Hematopoietic multipotent progenitor cell treated with erythropoietin and hydrocortisone succinate and interleukin-3 and kit ligand, for 15 days (in vitro differentiated cells): Measurements from ENCODE around the gene SLC16A1.
A peak's percentile ranks its signal among the peaks of the same experiment; 100 is the strongest.
"Not testable (repeated sequence)": the region's sequence is repeated elsewhere in the genome, so short reads cannot be mapped to it uniquely, and the experiment has no call there.

Experiments used
- DNase-seq: peaks from one replicate; pipeline ENCODE4 v3.0.0-alpha.2; 2015; ENCODE audit warnings: low spot score

SLC16A1 gene, protein sequence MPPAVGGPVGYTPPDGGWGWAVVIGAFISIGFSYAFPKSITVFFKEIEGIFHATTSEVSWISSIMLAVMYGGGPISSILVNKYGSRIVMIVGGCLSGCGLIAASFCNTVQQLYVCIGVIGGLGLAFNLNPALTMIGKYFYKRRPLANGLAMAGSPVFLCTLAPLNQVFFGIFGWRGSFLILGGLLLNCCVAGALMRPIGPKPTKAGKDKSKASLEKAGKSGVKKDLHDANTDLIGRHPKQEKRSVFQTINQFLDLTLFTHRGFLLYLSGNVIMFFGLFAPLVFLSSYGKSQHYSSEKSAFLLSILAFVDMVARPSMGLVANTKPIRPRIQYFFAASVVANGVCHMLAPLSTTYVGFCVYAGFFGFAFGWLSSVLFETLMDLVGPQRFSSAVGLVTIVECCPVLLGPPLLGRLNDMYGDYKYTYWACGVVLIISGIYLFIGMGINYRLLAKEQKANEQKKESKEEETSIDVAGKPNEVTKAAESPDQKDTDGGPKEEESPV

DNA sequence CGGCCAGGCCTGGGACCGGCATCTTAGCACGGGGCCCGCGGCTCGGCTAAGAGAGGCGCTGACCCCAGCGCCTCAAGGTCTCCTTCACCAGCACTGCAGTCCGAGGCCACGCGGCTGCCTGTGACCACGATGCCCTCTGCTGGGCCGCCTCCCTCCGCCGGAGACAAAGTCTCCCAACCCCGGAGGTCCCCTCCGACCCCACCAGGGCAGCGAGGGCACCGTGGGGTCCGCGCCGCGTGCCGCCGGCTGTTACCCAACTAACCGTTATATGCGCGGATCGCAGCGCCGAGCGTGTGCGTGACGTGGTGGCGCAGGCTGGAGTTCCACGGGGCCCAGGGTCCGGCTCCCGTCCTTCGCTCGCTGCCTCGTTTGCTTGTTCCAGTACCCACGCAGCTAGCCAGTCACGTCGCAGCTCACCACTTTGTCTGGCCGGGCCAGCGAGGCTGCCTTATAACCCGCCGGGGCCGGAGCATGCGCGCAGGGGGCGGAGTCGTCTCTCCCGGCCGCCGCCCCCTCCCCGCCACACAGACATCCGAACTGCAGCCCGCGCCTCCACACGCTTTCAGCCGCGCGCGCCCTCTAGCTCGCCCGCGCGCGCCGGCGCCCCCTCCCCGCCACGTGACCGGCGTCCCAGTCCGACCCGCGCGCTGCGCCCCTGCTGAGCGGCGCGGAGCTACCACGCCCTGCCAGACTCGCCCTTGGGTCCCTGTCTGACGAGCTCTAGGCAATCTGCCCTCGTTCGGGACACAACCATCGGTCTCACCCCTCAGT, at the start of gene SLC16A1:
TSS of gene SLC16A1 (minus strand) at position 424 of the 771 bp plus-strand sequence. CDS start 26,888 bp downstream, outside the sequence.
- peak; percentile 68 for DNase-seq

DNA sequence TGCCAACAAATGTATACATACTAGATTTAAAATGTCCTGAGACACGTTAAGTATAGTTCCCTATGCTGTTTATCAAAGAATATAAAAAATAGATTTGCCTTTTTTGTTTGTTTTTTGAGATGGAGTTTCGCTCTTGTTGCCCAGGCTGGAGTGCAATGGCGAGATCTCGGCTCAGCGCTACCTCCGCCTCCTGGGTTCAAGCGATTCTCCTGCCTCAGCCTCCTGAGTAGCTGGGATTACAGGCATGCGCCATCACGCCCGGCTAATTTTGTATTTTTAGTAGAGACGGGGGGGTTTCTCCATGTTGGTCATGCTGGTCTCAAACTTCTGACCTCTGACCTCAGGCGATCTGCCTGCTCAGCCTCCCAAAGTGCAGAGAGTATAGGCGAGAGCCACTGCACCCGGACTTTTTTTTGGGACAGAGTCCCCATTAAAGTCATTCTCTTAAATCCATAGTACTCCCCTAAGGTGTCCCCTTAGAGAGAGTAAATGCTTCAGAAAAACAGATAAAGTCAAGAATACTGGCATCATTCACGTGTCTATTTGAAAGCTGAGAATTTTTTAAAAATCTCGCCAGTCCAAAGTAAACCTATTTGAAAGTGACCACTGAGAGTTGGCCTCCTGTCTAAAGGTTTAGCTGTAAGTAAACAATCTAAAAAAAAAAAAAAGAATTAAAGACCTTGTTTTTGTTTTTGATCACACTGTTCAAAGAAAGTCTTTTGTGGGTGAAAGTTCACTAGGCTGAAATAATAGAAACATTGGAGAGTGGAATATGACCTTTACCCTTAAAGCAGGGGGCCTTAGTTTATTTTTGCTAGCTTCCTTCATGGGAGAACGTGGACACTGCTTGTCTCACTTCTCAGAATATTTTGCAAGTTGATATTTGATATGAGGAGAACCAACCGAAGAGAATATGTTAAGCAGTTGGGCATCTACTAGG, 48.0 kb upstream of the SLC16A1 start:
- DNase-seq = no peak

DNA sequence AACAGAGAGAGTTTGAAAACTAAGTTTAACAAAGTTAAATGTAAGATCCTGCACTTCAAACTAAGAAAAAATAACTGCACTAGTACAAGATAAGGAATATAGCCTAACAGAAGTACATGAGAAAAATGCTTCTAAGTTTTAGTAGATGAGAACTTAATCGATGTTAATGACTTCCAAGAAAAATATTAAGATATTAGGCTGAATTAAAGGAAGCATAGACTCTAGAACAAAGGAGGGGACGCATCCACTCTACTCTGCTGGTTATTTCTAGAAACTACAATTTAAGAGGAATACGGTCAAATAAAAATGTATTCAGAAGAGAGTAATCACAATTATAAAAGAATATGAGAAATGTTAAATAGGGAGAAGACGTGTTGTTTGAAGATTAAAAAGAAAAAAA, 46.3 kb upstream of the SLC16A1 start:
- DNase-seq = no peak

DNA sequence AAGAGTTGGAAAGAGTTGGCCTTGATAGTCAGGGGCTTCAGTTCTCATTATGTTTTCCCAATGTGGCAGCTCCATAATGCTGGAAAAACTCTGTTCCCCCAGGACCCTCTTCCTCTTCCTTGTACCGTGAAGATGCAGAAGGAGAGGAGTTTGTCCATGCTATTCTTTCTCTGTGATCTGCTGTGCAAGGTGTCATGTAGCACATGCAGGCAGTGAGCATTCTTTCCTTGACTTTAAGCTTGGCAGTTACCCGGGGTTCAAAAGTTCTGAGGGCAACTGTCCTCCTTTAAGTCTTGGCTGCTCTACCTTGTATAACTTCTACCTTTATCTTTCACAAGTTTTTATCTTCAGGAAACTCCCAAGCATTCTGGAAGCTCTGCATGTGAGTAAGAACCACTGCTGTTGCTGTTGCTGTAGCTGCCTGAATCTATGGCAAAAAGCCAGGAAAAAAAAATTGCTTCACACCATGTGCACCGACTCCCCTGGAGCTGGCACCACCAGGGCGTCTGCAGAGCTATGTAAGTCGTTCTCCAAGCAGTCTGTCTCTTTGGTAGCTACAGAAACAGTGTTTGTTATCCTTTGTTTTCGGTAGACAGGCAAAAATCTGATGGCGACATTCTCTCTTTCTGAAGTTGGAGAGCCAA, 42.7 kb upstream of the SLC16A1 start:
- DNase-seq = peak; percentile 10

DNA sequence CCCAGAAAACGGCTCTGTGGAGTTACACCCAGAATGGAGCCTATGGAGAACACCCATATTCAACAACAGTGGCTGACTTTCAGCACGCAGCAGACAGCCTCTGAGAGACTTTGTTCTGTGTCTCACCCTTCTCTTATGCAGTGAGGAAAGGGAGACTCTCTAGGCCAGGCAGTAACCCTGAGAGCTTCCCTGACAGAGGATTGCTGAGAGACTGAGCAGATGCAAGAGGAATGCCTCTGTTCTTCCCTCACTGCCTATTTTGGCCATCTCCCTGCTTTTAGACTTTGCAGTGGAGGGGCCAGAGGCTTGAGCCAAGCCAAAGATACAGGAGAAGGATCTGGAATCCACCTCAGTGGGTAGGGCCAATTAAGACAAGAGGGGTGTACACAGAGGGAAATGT, 41.8 kb upstream of the SLC16A1 start:
- DNase-seq = no peak

DNA sequence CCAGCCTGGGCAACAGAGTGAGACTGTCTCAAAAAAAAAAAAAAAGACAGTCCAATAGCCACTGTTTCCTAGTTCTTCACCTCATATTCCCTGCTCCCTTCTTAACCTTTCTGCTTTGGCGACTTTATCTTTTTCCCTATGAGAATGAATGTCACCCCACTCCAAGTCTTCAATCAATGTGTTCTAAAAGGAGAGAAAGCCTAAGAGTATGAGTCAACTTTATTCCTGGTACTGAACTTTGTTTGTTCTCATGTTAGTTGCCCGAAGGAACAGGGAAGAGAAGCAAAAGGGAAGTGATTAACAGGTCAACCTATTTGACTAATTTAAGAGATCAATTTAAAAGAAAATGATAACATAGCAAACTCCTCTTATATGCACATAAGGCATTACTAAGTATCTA, 39.9 kb upstream of the SLC16A1 start:
- DNase-seq = no peak

DNA sequence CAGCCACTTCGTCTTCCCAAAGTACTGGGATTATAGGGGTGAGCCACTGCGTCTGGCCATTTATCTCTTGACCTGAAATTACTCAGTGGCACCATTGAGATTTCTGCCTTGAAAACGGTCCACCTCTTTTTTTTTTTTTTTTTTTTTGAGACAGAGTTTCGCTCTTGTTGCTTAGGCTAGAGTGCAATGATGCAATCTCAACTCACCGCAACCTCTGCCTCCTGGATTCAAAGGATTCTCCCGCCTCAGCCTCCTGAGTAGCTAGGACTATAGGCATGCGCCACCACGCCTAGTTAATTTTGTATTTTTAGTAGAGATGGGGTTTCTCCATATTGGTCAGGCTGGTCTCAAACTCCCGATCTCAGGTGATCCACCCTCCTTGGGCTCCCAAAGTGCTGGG, 39.0 kb upstream of the SLC16A1 start:
- not testable (repeated sequence) for DNase-seq

DNA sequence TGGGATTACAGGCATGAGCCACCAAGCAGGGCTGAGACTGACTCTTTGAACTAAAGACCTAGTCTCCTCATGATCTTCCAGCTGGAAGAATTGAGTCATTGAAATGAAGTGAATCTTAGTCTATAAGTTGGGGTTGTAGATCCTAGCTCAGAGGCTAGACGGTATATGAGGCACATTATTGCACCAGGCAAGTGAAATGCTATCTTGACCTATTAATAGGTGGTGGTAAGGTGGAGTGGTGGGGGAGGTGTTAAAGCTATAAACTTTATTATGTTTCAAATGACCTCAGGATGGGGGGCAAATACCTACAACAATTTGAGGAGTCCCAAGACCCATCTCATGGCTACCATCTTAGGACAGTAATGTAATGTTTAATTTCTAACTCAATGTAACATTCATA, 36.8 kb upstream of the SLC16A1 start:
- no peak for DNase-seq

DNA sequence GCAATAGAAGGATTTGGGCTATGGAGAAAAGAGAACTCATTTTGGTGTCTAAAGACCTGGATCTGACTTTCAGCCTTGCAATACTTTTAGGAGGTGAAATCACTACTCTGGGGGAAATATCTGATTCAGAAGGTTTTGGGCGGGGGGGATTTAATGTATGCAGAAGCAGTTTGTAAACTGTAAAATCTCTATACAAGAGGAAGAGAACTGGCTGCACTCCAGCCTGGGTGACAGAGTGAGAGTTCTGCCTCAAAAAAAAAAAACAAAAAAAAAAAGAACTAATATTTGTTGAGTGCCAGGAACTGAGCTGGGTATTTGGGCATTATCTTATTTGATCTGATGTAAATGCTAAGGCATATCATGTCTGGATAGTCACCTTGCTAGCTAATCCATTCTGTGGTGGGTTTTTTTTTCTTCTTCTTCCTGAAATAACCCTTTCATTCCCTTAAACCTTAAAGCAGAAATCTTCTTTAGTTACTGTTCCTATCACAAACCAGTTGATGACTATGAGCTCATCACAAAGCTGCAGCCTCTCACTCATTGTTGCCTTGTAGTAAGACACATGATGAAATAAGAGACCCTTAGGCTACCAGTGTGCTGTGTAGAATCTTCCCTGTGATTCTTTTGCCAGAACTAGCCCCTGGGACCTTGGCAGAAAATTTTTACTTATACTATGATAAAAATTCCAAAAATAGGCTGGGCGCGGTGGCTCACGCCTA, 35.6 kb upstream of the SLC16A1 start:
- DNase-seq = no peak

DNA sequence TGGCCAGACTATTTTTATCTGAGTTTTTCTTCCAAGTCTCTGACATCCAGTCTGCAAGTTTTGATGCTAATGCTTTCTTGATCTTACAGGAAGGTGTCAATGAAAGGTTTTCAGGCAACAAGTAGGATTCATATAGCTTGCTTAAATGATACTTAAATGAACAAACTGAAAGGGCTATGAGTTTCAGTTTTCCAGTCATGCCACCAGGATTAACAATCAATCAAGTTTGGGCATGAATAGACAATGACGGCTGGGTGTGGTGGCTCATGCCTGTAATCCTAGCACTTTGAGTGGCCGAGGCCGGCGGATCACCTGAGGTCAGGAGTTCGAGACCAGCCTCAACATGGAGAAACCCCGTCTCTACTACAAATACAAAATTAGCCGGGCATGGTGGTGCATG, 34.3 kb upstream of the SLC16A1 start:
- no peak for DNase-seq

DNA sequence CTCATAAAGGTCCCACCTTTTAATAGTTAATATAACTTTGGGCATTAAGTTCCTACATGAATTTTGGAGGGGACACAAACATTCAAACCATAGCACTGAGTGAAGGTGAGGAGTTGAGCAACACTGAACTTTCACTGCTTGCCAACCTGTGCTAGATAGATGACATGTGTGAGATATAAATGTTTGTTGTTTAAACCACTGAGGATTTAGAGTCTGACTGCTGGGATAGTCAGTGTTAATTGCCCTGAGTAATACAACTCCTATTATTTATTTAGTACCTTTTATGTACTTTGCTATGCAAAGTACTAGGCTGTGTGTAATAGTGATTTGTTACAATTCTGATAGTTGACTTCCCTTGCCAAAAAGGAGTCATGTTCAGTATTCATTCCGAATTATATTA, 32.4 kb upstream of the SLC16A1 start:
- DNase-seq = no peak

DNA sequence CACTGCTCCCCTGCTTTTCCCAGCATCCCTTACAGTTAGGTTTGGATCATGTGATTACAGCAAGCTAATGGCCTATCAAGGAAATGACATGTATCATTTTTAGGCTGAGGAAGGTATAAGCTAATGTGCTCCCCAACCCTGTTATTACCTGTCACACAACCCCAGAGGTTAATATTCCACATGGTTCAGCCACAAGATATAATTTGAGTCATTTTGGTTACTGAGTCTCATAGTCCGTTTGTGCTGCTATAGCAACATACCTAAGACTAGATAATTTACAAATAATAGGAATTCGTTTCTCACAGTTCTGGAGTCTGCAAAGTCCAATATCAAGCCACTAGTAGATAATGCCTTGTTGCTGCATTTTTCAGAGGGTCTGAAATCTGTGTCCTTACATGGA, 29.1 kb upstream of the SLC16A1 start:
- DNase-seq = no peak

DNA sequence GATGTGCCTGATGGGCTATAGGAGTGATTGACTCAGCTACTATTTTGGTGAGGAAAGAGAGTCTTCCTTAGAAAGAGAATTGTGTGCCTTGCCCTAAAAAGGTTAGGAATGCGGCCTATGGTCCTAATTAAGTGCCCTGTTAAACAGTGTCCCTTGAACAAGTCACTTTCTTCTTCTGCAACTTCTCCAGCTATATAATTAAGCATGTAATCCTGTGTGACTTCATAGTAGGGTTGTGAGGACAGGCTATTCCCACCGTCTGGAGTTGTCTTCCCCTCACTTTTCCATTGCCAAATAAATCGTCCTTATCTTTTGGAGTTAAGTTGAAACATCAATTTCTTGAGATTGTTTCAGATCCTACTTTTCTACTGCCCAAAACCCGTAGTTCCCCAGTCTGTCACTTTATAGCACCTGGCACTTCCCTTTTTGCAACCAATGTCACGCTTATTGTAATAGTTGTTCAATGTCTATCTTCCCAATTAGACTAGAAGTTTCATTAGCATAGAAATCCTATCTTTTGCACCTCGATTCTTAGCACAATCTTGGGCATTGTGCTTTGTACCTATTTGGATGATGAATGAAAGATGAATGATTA, 27.6 kb upstream of the SLC16A1 start:
- no peak for DNase-seq

DNA sequence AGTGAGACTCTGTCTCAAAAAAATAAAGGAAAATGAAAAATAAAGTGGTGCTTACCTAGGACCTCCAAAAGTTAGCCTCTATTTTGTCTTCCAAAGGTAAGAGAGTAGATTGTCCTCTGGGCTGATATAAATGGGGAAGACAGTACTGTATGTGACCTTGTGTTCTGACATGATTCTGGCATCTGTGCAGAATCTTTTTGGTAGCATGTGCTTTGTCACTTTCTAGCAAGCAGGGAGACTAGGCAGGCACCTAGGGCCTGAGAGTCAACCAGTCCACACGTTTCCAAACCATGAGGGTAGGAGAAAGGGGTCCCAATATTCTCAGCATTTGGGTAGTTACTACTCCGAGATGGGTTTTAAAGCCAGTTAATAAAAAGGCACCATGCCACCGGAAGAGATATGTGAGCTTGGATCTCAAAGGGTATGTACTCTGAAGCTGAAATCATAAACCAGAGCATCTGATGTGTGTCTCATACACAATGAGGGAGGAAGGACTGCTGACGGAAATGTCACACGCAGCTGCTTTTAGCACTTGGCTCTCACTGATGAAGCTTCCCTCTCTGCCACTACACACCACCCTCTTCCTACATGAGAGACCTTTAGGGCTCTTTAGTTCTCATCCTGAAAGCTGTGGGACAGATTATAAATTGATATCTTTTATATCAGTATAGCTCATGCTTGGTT, 27.0 kb upstream of the SLC16A1 start:
- DNase-seq = no peak

DNA sequence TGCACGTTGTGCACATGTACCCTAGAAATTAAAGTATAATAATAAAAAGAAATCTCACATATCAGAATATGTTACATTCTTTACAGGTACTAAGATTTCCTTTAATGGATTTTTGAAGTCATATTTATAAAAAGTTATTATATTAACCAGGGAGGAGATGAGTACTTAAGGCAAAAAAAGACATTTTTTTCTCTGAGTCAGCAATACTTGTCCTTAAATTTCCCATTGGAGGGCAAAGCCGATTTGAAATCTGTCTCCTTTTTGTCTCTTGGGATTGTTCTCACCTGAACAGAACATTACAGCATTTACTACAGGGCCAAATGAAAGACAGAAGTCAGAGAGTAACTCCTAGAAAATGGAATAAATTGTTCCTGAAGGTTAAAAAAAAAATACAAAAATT, 26.3 kb upstream of the SLC16A1 start:
- DNase-seq = no peak

DNA sequence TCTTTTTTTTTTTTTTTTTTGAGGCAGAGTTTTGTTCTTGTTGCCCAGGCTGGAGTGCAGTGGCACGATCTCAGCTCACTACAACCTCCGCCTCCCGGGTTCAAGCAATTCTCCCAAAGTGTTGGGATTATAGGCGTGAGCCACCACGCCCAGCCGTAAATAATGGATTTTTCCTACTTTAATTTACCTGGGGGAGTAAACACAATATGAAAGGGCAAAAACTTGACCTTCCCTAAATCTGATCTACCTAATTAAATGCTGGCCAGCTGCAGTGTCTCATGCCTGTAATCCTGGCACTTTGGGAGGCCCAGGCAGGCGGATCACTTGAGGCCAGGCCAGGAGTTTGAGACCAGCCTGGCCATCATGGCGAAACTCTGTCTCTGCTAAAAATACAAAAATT, 25.8 kb upstream of the SLC16A1 start:
- not testable (repeated sequence) for DNase-seq

DNA sequence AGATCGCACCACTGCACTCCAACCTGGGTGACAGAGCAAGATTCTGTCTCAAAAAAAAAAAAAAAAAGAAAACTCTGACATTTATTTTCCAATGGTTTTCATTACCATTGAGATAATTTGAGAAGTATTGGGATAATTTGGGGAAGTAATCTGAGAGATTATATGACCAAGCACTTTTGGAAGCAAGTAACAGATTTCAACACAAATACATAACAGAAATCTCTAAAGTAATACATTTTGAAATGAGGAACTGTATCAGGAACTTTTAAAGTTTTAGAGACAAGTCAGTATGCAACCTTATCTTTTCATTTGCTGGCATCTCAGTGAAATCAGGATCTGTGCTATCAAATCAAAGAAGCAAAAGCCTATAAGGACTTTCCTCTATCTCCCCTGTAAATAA, 25.4 kb upstream of the SLC16A1 start:
- DNase-seq = no peak

DNA sequence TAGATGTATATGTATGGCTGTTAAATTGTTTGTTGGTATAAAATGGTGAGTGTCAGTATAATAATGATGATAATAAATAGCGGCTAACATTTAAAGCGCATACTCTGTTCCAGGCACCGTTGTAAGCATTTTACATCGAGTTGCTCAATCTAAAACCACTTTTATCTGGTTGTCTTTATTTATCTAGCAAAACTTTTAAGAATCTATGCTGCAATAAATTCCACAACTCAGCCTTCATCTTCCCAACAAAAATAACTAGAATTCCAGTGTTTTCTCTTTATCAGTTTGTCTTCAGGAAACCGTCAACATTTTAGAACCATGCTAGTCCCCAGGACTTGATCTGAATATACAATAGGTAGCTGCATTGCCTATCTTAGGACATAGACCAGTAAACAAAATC, 19.3 kb upstream of the SLC16A1 start:
- no peak for DNase-seq

DNA sequence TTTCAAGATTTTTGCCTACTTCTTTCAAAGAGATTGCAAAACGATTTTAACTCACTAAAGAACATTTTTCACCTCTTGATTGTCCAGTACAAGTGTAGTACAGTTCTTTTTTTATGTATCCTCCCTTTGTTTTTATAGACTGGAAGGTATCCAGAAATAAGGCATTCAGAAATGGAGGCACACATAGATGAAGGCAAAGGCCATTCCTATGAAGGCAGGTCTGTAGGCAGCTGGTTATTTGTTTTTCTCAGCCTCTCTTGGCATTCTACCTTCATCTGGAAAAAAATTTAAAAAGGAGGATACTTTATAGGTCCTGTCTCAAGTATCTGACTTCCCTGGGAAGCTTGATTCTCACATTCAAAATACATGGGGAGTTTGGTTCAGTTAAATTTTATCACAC, 18.6 kb upstream of the SLC16A1 start:
- DNase-seq = no peak

DNA sequence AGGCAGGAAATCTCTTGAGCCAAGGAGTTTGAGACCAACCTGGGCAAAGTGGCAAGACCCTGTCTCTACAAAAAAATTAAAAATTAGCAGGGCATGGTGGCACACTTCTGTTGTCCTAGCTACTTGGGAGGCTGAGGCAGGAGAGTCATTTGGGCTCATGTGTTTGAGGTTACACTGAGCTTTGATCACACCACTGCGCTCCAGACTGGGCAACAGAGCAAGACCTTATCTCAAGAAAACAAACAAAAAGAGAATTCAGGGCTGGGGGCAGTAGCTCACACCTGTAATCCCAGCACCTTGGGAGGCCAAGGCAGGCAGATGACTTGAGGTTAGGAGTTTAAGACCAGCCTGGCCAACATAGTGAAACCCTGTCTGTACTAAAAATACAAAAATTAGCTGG, 17.8 kb upstream of the SLC16A1 start:
- no peak for DNase-seq
